K562 (cell line): ENCODE measurements around the gene CPHXL2. TPM values are rescaled to one million over a fixed set of nuclear protein-coding genes. Genes with fewer than 3 reads are reported as not detected.

Source experiments
- ATAC-seq: fragments of 200-7000 bp; cut with Tn5 transposase; 3 replicates; pipeline ENCODE4 v1.9.1; 2020; ENCODE audit warnings: moderate library complexity
- BruUV-seq: library from RNA; stranded (reverse); fragments of 400-500 nt; replicated peaks from 2 replicates; lab custom pipeline; 2021; lab: Mats Ljungman, UMichigan
- CTCF ChIA-PET: fragments of 300-600 bp; formaldehyde crosslinking; extraction: SDS; loops from one replicate; lab custom pipeline; 2021; ENCODE audit warnings: low intra/inter-chr PET ratio; lab: Yijun Ruan, JAX
- POLR2A ChIA-PET: fragments of 300-600, 350-650 bp; sonication (Branson Sonifier 250); formaldehyde crosslinking; extraction: SDS; loops from one replicate; lab custom pipeline; 2021; ENCODE audit warnings: antibody characterized with exemption, inconsistent platforms; lab: Yijun Ruan, JAX
- DNase-seq, 4 experiments: peaks; one replicate each; pipeline versions ENCODE4 v3.0.0 to v3.0.0-alpha.2; 2011 to 2018; ENCODE audit warnings: low spot score in 3 of 4, mixed read lengths in 3 of 4; ENCODE audit errors: extremely low read depth in 1 of 4
- FAIRE-seq: peaks from 2 replicates; lab custom pipeline; 2011; peaks lifted over from hg19 to GRCh38; lab: Jason Lieb, UNC
- H2AFZ ChIP-seq: 2 replicates; pipeline ENCODE4 v1.6.0; 2011; ENCODE audit warnings: low read depth, low read length, control low read depth, inconsistent platforms
- H3K27ac ChIP-seq: fragments of 200-600 bp; 3 replicates; pipeline ENCODE4 v1.8.0; 2011; ENCODE audit warnings: low read depth, mild to moderate bottlenecking, control low read depth, inconsistent platforms, low read length, moderate library complexity, mixed read lengths; ENCODE audit errors: extremely low read depth
- H3K27me3 ChIP-seq, 2 experiments: fragments of 300-600 bp in 1 of 2; 2 replicates in 1 of 2; 3 replicates in 1 of 2; pipeline versions ENCODE4 v1.6.0 to v1.8.0; 2011; ENCODE audit warnings: inconsistent platforms in 2 of 2, low read length in 2 of 2, mild to moderate bottlenecking in 1 of 2, mixed read lengths in 1 of 2, moderate library complexity in 1 of 2; ENCODE audit not compliant: control insufficient read depth in 2 of 2, insufficient read depth in 2 of 2
- H3K36me3 ChIP-seq: fragments of 300-600 bp; 3 replicates; pipeline ENCODE4 v1.8.0; 2011; ENCODE audit warnings: mild to moderate bottlenecking, low read length, inconsistent platforms; ENCODE audit not compliant: control insufficient read depth, insufficient read depth
- H3K4me1 ChIP-seq, 2 experiments: fragments of 200-600 bp in 1 of 2; replicated peaks in 1 of 2; 2 replicates in 1 of 2; 3 replicates in 1 of 2; pipeline versions ENCODE4 v1.5.1 to v1.8.0; 2011; ENCODE audit warnings: inconsistent platforms in 2 of 2, low read length in 2 of 2, mild to moderate bottlenecking in 1 of 2, mixed read lengths in 1 of 2, moderate library complexity in 1 of 2; ENCODE audit not compliant: control insufficient read depth in 2 of 2, insufficient read depth in 2 of 2
- H3K4me2 ChIP-seq: 2 replicates; pipeline ENCODE4 v1.6.1; 2011; ENCODE audit warnings: low read length, control low read depth, inconsistent platforms, mixed read lengths; ENCODE audit not compliant: insufficient read depth
- H3K4me3 ChIP-seq: fragments of 200-600 bp; sonication (generic), shearing (Covaris generic); 2 replicates; pipeline ENCODE4 v1.5.1; 2016; ENCODE audit warnings: control low read depth, inconsistent platforms
- H3K79me2 ChIP-seq: fragments of 200-600 bp; 3 replicates; pipeline ENCODE4 v1.8.0; 2011; ENCODE audit warnings: low read length, inconsistent platforms; ENCODE audit not compliant: control insufficient read depth, insufficient read depth
- H3K9ac ChIP-seq, 2 experiments: 2 replicates each; pipeline versions ENCODE4 v1.6.0 to v1.6.1; 2011; ENCODE audit warnings: low read depth in 2 of 2, low read length in 2 of 2, control low read depth in 1 of 2, inconsistent platforms in 1 of 2, mild to moderate bottlenecking in 1 of 2, mixed read lengths in 1 of 2; ENCODE audit not compliant: insufficient read depth in 1 of 2
- H3K9me1 ChIP-seq: one replicate; pipeline ENCODE4 v1.6.0; 2011; ENCODE audit warnings: inconsistent platforms, mild to moderate bottlenecking, low read length, moderate library complexity; ENCODE audit not compliant: control insufficient read depth, insufficient read depth
- H3K9me3 ChIP-seq: replicated peaks from 2 replicates; pipeline ENCODE4 v1.5.1; 2011; ENCODE audit warnings: low read depth, low read length, inconsistent platforms; ENCODE audit not compliant: control insufficient read depth, insufficient read depth
- H4K20me1 ChIP-seq: replicated peaks from 2 replicates; pipeline ENCODE4 v1.6.1; 2011; ENCODE audit warnings: low read length, inconsistent platforms, mixed read lengths; ENCODE audit not compliant: control insufficient read depth, insufficient read depth
- EGR1 ChIP-seq: fragments of 450-650 bp; conservative IDR thresholded peaks from 2 replicates; pipeline ENCODE4 v1.6.1; 2017; ENCODE audit warnings: mild to moderate bottlenecking
- NFRKB ChIP-seq: fragments of 450-650 bp; IDR thresholded peaks from 2 replicates; pipeline ENCODE4 v1.6.1; 2016; ENCODE audit warnings: low read depth
- NR2C1 ChIP-seq, 2 experiments: fragments of 450-650 bp; IDR thresholded peaks; 2 replicates each; pipeline ENCODE4 v1.6.1; 2017; ENCODE audit warnings: mild to moderate bottlenecking in 2 of 2, antibody characterized with exemption in 1 of 2, inconsistent platforms in 1 of 2, missing compliant biosample characterization in 1 of 2, missing genetic modification characterization in 1 of 2
- NR3C1 ChIP-seq: sonication (generic); formaldehyde crosslinking; IDR thresholded peaks from 2 replicates; pipeline ENCODE4 v1.8.1; 2022; ENCODE audit warnings: missing genetic modification reagents
- NRF1 ChIP-seq, 2 experiments: fragments of 450-650 bp; IDR thresholded peaks in 1 of 2; conservative IDR thresholded peaks in 1 of 2; 2 replicates each; pipeline ENCODE4 v1.6.1; 2014; ENCODE audit warnings: mild to moderate bottlenecking in 2 of 2
- SMC3 ChIP-seq: conservative IDR thresholded peaks from 2 replicates; pipeline ENCODE4 v1.6.1; 2011; ENCODE audit warnings: low read depth, low read length, improper control_type of control experiment; ENCODE audit not compliant: insufficient read depth
- TAF9B ChIP-seq: fragments of 450-650 bp; IDR thresholded peaks from 2 replicates; pipeline ENCODE4 v1.6.1; 2018; ENCODE audit warnings: mild to moderate bottlenecking; ENCODE audit not compliant: partially characterized antibody
- WGBS: fragments of 100-300 bp; shearing (Covaris generic); methylation state at CpG from one replicate; pipeline ENCODE4 v1.1.6; 2016; ENCODE audit warnings: low coverage, mixed read lengths; ENCODE audit not compliant: insufficient coverage; ENCODE audit errors: missing lambda C conversion rate; 5-methylcytosine and 5-hydroxymethylcytosine counted together
- in situ Hi-C: fragments of 300-500 bp; cut with MboI; formaldehyde crosslinking; loops from 4 replicates; pipeline ENCODE4 v1.15.0; 2018; ENCODE audit warnings: inconsistent platforms, mixed read lengths
- intact Hi-C: fragments of 100-400 bp; cut with micrococcal nuclease; formaldehyde crosslinking; loops from 2 replicates; pipeline ENCODE4 v1.14.2; 2022
- polyA plus RNA-seq, 8 experiments: library from polyadenylated mRNA; depleted of rRNA in 4 of 8; stranded (reverse) in 5 of 8; unstranded in 3 of 8; fragments of >200 nt; fragmentation: Nextera tagmentation in 2 of 8; fragmentation: Illumina TruSeq in 1 of 8; extraction: Ambion mirVana in 2 of 8; extraction: Trizol in 1 of 8; gene quantifications; 2 replicates each; pipeline versions ENCODE4 v1.2.1 to v1.2.3, GENCODE V29; 2011 to 2014; ENCODE audit warnings: inconsistent platforms in 1 of 8, missing spikeins in 1 of 8
- total RNA-seq, 7 experiments: library from RNA; depleted of rRNA in 6 of 7; stranded (reverse); fragments of >200 nt in 6 of 7; fragmentation: Illumina TruSeq in 2 of 7; extraction: Trizol in 2 of 7; gene quantifications; 2 replicates each; pipeline versions ENCODE4 v1.2.1 to v1.2.3, GENCODE V29; 2011 to 2021; ENCODE audit warnings: low replicate concordance in 1 of 7
- TF ChIP-seq, protein P1 (sequence below), 2 experiments: fragments of 450-650 bp; conservative IDR thresholded peaks; 2 replicates each; pipeline ENCODE4 v1.6.1; 2017; ENCODE audit warnings: mild to moderate bottlenecking in 2 of 2, moderate library complexity in 2 of 2
- TF ChIP-seq, protein P2 (sequence below), 2 experiments: fragments of 450-650 bp in 1 of 2; sonication (generic) in 1 of 2; formaldehyde crosslinking in 1 of 2; IDR thresholded peaks; 2 replicates each; pipeline versions ENCODE4 v1.7.1 to v1.9.0; 2016 to 2022; ENCODE audit warnings: inconsistent platforms in 1 of 2, mild to moderate bottlenecking in 1 of 2, missing genetic modification reagents in 1 of 2

Gene CPHXL2
- total and polyA plus RNA-seq, 9 of the 15 experiments (the other 6 are each of a cell fraction or from before 2014, with no cell fraction given) = not detected

DNA sequence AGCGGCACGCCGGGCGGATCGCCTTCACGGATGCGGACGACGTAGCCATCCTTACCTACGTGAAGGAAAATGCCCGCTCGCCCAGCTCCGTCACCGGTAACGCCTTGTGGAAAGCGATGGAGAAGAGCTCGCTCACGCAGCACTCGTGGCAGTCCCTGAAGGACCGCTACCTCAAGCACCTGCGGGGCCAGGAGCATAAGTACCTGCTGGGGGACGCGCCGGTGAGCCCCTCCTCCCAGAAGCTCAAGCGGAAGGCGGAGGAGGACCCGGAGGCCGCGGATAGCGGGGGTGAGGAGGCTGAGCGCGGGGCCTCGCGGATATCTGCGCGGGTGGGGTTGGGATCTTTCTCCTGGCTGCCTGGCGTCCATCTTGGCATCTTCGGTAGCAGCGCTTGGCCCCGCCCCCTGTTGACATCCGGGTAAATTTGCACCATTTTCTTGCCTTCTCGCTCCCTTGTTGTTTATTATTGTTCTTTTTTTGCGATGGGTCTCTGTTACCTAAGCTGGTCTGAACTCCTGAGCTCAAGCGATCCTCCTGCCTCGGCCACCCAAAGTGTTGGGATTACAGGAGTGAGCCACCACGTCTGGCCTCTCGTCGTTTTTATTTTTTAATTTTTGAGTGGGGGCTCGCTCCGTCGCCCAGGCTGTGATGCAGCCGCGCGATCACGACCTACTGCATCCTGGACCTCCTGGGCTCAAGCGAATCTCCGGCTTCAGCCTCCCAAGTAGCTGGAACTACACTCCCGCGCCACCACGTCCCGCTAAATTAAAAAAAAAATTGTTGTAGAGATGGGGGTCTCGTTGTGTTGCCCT is 28.3 kb downstream of the CPHXL2 start:
- no peaks in the 10 kb centered on the region for H3K27me3 ChIP-seq
- peak overlapping the region; percentile 96 for H3K4me3 ChIP-seq
- H3K79me2 ChIP-seq = peaks cover 100% of the 10 kb centered on the region
- peaks cover 15 to 24% of the 10 kb centered on the region in 2 experiments; a peak in 4 of 5 replicates for H3K4me1 ChIP-seq
- ATAC-seq = peak; percentile 68
- CTCF ChIA-PET = no interaction called here
- H3K4me2 ChIP-seq = peak overlapping the region; percentile 91
- H3K36me3 ChIP-seq = peaks cover 33% of the 10 kb centered on the region
- peaks cover 16% of the 10 kb centered on the region for H4K20me1 ChIP-seq
- intact Hi-C loops = loop anchor here (5.0 kb wide), 1 partner anchor 114 kb away; no protein-coding TSS in a partner anchor
- H3K9me1 ChIP-seq = peaks cover 7% of the 10 kb centered on the region
- no TSS peak for BruUV-seq
- in situ Hi-C loops = loop anchor here (25.0 kb wide), 1 partner anchor 1539 kb away; the partner anchor contains the start of genes MON1B and SYCE1L
- FAIRE-seq = peak; percentile 85
- H3K27ac ChIP-seq = peak overlapping the region; percentile 93
- 1% methylated on average over 59 of the region's 62 CpGs for WGBS
- DNase-seq = peak; percentile 67 to 87 (median 74)
- H3K9me3 ChIP-seq = no peaks in the 10 kb centered on the region
- peak overlapping the region; percentile 80 for H2AFZ ChIP-seq
- peak overlapping the region; percentile 94 to 97 for H3K9ac ChIP-seq
- POLR2A ChIA-PET = interaction anchor here (0.5 to 8.7 kb wide), 17 partner anchors 10 to 387 kb away, joined by 3 to 43 read pairs (median 4); partner anchors contain the start of genes ADAT1 and CPHXL2
- TF ChIP-seq NFRKB (peak; percentile 95), NR2C1 (IDR thresholded peaks at IDR 0.05) (peak; percentile 43; the same call in 1 of the 2 replicates), NR2C1 (tag; IDR thresholded peaks at IDR 0.05) (no peak), EGR1 (peak; percentile 46), TAF9B (peak; percentile 74), NR3C1 (CRISPR knock-in tag) (no peak), SMC3 (0 out of 2 replicates have a peak, but pooled peaks have one; percentile 6), NRF1 (conservative IDR thresholded peaks at IDR 0.05 in 1 of 2, IDR thresholded peaks at IDR 0.05 in 1 of 2) (peak; percentile 31 to 55; a peak in 2 of 4 replicates)
- TF ChIP-seq, protein P1, sequence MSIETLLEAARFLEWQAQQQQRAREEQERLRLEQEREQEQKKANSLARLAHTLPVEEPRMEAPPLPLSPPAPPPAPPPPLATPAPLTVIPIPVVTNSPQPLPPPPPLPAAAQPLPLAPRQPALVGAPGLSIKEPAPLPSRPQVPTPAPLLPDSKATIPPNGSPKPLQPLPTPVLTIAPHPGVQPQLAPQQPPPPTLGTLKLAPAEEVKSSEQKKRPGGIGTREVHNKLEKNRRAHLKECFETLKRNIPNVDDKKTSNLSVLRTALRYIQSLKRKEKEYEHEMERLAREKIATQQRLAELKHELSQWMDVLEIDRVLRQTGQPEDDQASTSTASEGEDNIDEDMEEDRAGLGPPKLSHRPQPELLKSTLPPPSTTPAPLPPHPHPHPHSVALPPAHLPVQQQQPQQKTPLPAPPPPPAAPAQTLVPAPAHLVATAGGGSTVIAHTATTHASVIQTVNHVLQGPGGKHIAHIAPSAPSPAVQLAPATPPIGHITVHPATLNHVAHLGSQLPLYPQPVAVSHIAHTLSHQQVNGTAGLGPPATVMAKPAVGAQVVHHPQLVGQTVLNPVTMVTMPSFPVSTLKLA (conservative IDR thresholded peaks at IDR 0.05) = peak; percentile 32 to 39; a peak in 3 of 4 replicates
- TF ChIP-seq, protein P2, sequence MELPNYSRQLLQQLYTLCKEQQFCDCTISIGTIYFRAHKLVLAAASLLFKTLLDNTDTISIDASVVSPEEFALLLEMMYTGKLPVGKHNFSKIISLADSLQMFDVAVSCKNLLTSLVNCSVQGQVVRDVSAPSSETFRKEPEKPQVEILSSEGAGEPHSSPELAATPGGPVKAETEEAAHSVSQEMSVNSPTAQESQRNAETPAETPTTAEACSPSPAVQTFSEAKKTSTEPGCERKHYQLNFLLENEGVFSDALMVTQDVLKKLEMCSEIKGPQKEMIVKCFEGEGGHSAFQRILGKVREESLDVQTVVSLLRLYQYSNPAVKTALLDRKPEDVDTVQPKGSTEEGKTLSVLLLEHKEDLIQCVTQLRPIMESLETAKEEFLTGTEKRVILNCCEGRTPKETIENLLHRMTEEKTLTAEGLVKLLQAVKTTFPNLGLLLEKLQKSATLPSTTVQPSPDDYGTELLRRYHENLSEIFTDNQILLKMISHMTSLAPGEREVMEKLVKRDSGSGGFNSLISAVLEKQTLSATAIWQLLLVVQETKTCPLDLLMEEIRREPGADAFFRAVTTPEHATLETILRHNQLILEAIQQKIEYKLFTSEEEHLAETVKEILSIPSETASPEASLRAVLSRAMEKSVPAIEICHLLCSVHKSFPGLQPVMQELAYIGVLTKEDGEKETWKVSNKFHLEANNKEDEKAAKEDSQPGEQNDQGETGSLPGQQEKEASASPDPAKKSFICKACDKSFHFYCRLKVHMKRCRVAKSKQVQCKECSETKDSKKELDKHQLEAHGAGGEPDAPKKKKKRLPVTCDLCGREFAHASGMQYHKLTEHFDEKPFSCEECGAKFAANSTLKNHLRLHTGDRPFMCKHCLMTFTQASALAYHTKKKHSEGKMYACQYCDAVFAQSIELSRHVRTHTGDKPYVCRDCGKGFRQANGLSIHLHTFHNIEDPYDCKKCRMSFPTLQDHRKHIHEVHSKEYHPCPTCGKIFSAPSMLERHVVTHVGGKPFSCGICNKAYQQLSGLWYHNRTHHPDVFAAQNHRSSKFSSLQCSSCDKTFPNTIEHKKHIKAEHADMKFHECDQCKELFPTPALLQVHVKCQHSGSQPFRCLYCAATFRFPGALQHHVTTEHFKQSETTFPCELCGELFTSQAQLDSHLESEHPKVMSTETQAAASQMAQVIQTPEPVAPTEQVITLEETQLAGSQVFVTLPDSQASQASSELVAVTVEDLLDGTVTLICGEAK (IDR thresholded peaks at IDR 0.05) = peak; percentile 52
- TF ChIP-seq, protein P2 (CRISPR knock-in tag; IDR thresholded peaks at IDR 0.05) = no peak
